A549 (cell line): ENCODE results near the gene SACM1L. TPM values are rescaled to one million over a fixed set of nuclear protein-coding genes. Genes with fewer than 3 reads are reported as not detected.

ENCODE experiments used
- ATAC-seq, 2 experiments: fragments of 200-7000 bp in 1 of 2; fragments of >200 bp in 1 of 2; cut with Nextera tagmentation in 1 of 2; cut with Tn5 transposase in 1 of 2; 3 replicates each; pipeline versions ENCODE4 v1.8.0 to v1.9.1; 2018 to 2020; ENCODE audit warnings: mild to moderate bottlenecking in 1 of 2, moderate library complexity in 1 of 2
- CTCF ChIA-PET: fragments of 300-600 bp; sonication (Branson Sonifier 250); formaldehyde crosslinking; extraction: SDS; loops from one replicate; lab custom pipeline; 2021; ENCODE audit warnings: antibody characterized with exemption, inconsistent platforms; lab: Yijun Ruan, JAX
- POLR2A ChIA-PET: fragments of 350-600 bp; formaldehyde crosslinking; extraction: SDS; loops from one replicate; lab custom pipeline; 2021; ENCODE audit warnings: antibody characterized with exemption, inconsistent platforms; lab: Yijun Ruan, JAX
- DNase-seq, 2 experiments: peaks; one replicate each; pipeline versions ENCODE4 v3.0.0 to v3.0.0-alpha.2; 2011 to 2016; ENCODE audit warnings: low read depth in 1 of 2, low spot score in 1 of 2
- FAIRE-seq: peaks from 2 replicates; lab custom pipeline; 2011; peaks lifted over from hg19 to GRCh38; lab: Jason Lieb, UNC
- H3K27ac ChIP-seq, 2 experiments: fragments of >200 bp; sonication (Bioruptor Twin); formaldehyde crosslinking; 3 replicates each; pipeline ENCODE4 v1.5.1; 2016 to 2017
- H3K4me1 ChIP-seq: fragments of >200 bp; sonication (Bioruptor Twin); formaldehyde crosslinking; 3 replicates; pipeline ENCODE4 v1.6.1; 2016
- H3K4me2 ChIP-seq: fragments of >200 bp; sonication (Bioruptor Twin); formaldehyde crosslinking; 3 replicates; pipeline ENCODE4 v1.6.1; 2016
- H3K4me3 ChIP-seq: fragments of >200 bp; sonication (Bioruptor Twin); formaldehyde crosslinking; 3 replicates; pipeline ENCODE4 v1.5.1; 2016
- H3K9me3 ChIP-seq: fragments of >200 bp; sonication (Bioruptor Twin); formaldehyde crosslinking; 3 replicates; pipeline ENCODE4 v1.6.1; 2016
- BCL3 ChIP-seq: fragments of >200 bp; sonication (Bioruptor Twin); formaldehyde crosslinking; IDR thresholded peaks from 3 replicates; pipeline ENCODE4 v1.6.1; 2016
- CBX2 ChIP-seq: fragments of 200-600 bp; sonication (generic); IDR thresholded peaks from 2 replicates; pipeline ENCODE4 v1.6.1; 2016; ENCODE audit warnings: low read depth, mild to moderate bottlenecking, borderline replicate concordance
- CHD2 ChIP-seq: fragments of 150-350 bp; IDR thresholded peaks from 2 replicates; pipeline ENCODE4 v1.6.1; 2014; ENCODE audit warnings: low read length; ENCODE audit not compliant: partially characterized antibody
- CHD4 ChIP-seq: fragments of 200-600 bp; sonication (generic); IDR thresholded peaks from 2 replicates; pipeline ENCODE4 v1.6.1; 2016; ENCODE audit warnings: antibody characterized with exemption, mild to moderate bottlenecking, borderline replicate concordance
- EP300 ChIP-seq, 2 experiments: fragments of >200 bp; sonication (Bioruptor Twin); formaldehyde crosslinking; IDR thresholded peaks; 2 replicates in 1 of 2; 3 replicates in 1 of 2; pipeline ENCODE4 v1.6.1; 2016 to 2017
- FOSL2 ChIP-seq, 2 experiments: fragments of 450-650 bp in 1 of 2; fragments of >200 bp in 1 of 2; sonication (Bioruptor Twin) in 1 of 2; formaldehyde crosslinking; IDR thresholded peaks; 2 replicates each; pipeline versions ENCODE4 v1.5.0 to v1.6.1; 2016 to 2020; ENCODE audit warnings: mild to moderate bottlenecking in 1 of 2, moderate library complexity in 1 of 2
- HES2 ChIP-seq: fragments of >200 bp; sonication (Bioruptor Twin); formaldehyde crosslinking; IDR thresholded peaks from 2 replicates; pipeline ENCODE4 v1.6.1; 2016
- HEYL ChIP-seq: fragments of 250-450 bp; sonication (Bioruptor Pico); IDR thresholded peaks from 2 replicates; pipeline ENCODE4 v1.8.0; 2021; ENCODE audit warnings: mild to moderate bottlenecking, moderate library complexity
- JUN ChIP-seq, 2 experiments: fragments of >200 bp; sonication (Bioruptor Twin); formaldehyde crosslinking; IDR thresholded peaks; 2 replicates in 1 of 2; 3 replicates in 1 of 2; pipeline ENCODE4 v1.6.1; 2016 to 2017
- JUNB ChIP-seq: fragments of >200 bp; sonication (Bioruptor Twin); formaldehyde crosslinking; IDR thresholded peaks from 2 replicates; pipeline ENCODE4 v1.6.1; 2016
- KDM1A ChIP-seq: fragments of 200-600 bp; sonication (generic); IDR thresholded peaks from 2 replicates; pipeline ENCODE4 v1.6.1; 2016; ENCODE audit warnings: low read depth, mild to moderate bottlenecking
- MAZ ChIP-seq: fragments of 150-350 bp; IDR thresholded peaks from 2 replicates; pipeline ENCODE4 v1.6.1; 2014; ENCODE audit warnings: antibody characterized with exemption, low read depth, low read length, borderline replicate concordance
- POLR2AphosphoS2 ChIP-seq: conservative IDR thresholded peaks from 2 replicates; pipeline ENCODE4 v1.6.1; 2012; ENCODE audit warnings: low read length, improper control_type of control experiment, inconsistent platforms
- RAD21 ChIP-seq, 2 experiments: fragments of >200 bp in 1 of 2; sonication (Bioruptor Twin) in 1 of 2; formaldehyde crosslinking in 1 of 2; IDR thresholded peaks in 1 of 2; conservative IDR thresholded peaks in 1 of 2; 2 replicates in 1 of 2; 3 replicates in 1 of 2; pipeline ENCODE4 v1.6.1; 2012 to 2018; ENCODE audit warnings: inconsistent platforms in 1 of 2
- RARB ChIP-seq: fragments of 250-450 bp; sonication (Bioruptor Pico); IDR thresholded peaks from 2 replicates; pipeline ENCODE4 v1.8.0; 2021; ENCODE audit warnings: mild to moderate bottlenecking, moderate library complexity
- RCOR1 ChIP-seq: fragments of 150-350 bp; IDR thresholded peaks from 2 replicates; pipeline ENCODE4 v1.6.1; 2014; ENCODE audit warnings: antibody characterized with exemption, low read length, low read depth
- SMC3 ChIP-seq: fragments of >200 bp; sonication (Bioruptor Twin); formaldehyde crosslinking; IDR thresholded peaks from 3 replicates; pipeline ENCODE4 v1.6.1; 2018; ENCODE audit warnings: inconsistent platforms
- SREBF2 ChIP-seq: fragments of 450-650 bp; IDR thresholded peaks from 2 replicates; pipeline ENCODE4 v1.6.1; 2014; ENCODE audit warnings: mild to moderate bottlenecking, moderate library complexity
- TFCP2L1 ChIP-seq: fragments of 250-450 bp; sonication (Bioruptor Pico); IDR thresholded peaks from 2 replicates; pipeline ENCODE4 v1.5.0; 2021; ENCODE audit warnings: mild to moderate bottlenecking
- TP53 ChIP-seq: fragments of 250-450 bp; sonication (Bioruptor Pico); IDR thresholded peaks from 2 replicates; pipeline ENCODE4 v1.5.0; 2021; ENCODE audit warnings: mild to moderate bottlenecking, moderate library complexity
- ZC3H11A ChIP-seq: fragments of 450-650 bp; IDR thresholded peaks from 2 replicates; pipeline ENCODE4 v1.6.1; 2014; ENCODE audit warnings: antibody characterized with exemption, mild to moderate bottlenecking
- ZSCAN20 ChIP-seq: fragments of 250-450 bp; sonication (Bioruptor Pico); IDR thresholded peaks from 2 replicates; pipeline ENCODE4 v1.8.0; 2022; ENCODE audit warnings: mild to moderate bottlenecking, moderate library complexity
- WGBS: methylation state at CpG from one replicate; pipeline ENCODE4 v1.1.6; 2017; ENCODE audit errors: missing lambda C conversion rate; 5-methylcytosine and 5-hydroxymethylcytosine counted together
- polyA plus RNA-seq, 4 experiments: library from polyadenylated mRNA; depleted of rRNA in 3 of 4; stranded (reverse); fragments of >200 nt; fragmentation: RNase III in 1 of 4; extraction: RNeasy Plus Mini Kit Qiagen cat#74134 plus additional on column Dnase treatment in 1 of 4; gene quantifications; 2 replicates in 3 of 4; 3 replicates in 1 of 4; pipeline ENCODE4 v1.2.3, GENCODE V29; 2011 to 2017
- TF ChIP-seq, protein P1 (sequence below): IDR thresholded peaks from 2 replicates; pipeline ENCODE4 v1.6.1; 2012
- TF ChIP-seq, protein P2 (sequence below): IDR thresholded peaks from 2 replicates; pipeline ENCODE4 v1.6.1; 2012
- TF ChIP-seq, protein P3 (sequence below): fragments of >200 bp; sonication (Bioruptor Twin); formaldehyde crosslinking; IDR thresholded peaks from 3 replicates; pipeline ENCODE4 v1.5.1; 2016

SACM1L gene
- polyA plus RNA-seq, 2 of the 4 experiments (the other 2 are of a cell fraction) = 21.1 to 27.8 TPM

DNA sequence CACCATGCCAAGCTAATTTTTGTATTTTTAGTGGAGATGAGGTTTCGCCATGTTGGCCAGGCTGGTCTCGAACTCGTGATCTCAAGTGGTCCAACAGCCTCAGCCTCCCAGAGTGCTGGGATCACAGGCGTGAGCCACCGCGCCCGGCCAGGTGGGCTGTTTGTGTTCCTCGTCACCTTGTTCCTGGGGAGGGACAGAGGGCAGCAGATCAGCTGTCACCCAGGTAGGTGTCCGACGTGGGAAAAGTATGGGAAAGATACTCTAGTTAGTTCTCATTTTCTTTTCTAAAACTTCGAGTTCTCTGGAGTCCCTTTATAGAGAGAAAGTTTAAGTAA lies 28.7 kb upstream of the SACM1L start:
- Histone ChIP-seq H3K4me2 (peak overlapping the region; percentile 12; the same call in 2 of the 3 replicates), H3K27ac (peak overlapping the region; percentile 38 to 56; a peak in 5 of 6 replicates), H3K4me1 (peaks cover 39% of the 10 kb centered on the region), H3K4me3 (no peak overlapping the region), H3K9me3 (0 out of 3 replicates have a peak, but pooled peaks cover 2% of the 10 kb centered on the region)
- POLR2A ChIA-PET = interaction anchor here (1.2 kb wide), 1 partner anchor 29 kb away, joined by 3 read pairs; the partner anchor contains the start of gene SACM1L
- FAIRE-seq (no peak), ATAC-seq (no peak), DNase-seq (no peak)
- TF ChIP-seq JUNB (no peak), KDM1A (no peak)
- TF ChIP-seq, protein P1, sequence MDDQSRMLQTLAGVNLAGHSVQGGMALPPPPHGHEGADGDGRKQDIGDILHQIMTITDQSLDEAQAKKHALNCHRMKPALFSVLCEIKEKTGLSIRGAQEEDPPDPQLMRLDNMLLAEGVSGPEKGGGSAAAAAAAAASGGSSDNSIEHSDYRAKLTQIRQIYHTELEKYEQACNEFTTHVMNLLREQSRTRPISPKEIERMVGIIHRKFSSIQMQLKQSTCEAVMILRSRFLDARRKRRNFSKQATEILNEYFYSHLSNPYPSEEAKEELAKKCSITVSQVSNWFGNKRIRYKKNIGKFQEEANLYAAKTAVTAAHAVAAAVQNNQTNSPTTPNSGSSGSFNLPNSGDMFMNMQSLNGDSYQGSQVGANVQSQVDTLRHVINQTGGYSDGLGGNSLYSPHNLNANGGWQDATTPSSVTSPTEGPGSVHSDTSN = no peak
- CTCF ChIA-PET = interaction anchor here (0.7 to 4.0 kb wide), 21 partner anchors 9 to 438 kb away, joined by 3 to 42 read pairs (median 4); partner anchors contain the start of gene LIMD1
- WGBS = 97% methylated on average over 11 of the region's 11 CpGs

DNA sequence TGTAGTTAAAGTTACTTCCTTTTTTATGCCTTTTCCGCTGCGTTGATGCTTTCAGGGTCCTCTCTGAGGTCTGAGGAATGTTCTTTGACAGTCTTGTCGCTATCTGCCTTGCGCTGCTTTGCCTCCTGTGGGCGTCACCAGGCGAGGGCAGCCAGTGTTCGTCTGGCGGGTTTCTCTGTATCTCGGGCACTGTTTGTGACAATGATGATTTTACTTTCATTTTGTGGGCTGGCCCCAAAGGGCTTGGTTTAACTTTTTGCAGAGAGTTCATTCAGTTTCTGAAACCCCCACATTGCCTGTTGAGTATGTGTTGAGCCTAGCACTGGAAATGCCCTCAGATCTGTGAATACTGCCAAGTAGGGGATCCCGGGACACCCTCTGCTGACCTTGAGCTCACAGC lies 24.6 kb upstream of the SACM1L start:
- Histone ChIP-seq H3K4me1 (peaks cover 43% of the 10 kb centered on the region), H3K4me2 (no peak overlapping the region; the same call in 2 of the 3 replicates), H3K9me3 (0 out of 3 replicates have a peak, but pooled peaks cover 2% of the 10 kb centered on the region), H3K4me3 (no peak overlapping the region), H3K27ac (peak overlapping the region in 1 of 2 experiments; percentile 38; a peak in 1 of 6 replicates)
- ChIA-PET POLR2A (no interaction called here), CTCF (interaction anchor here (1.2 to 4.7 kb wide), 4 partner anchors 63 to 154 kb away, joined by 4 to 28 read pairs (median 5); no protein-coding TSS in a partner anchor)
- no peak for ATAC-seq
- no peak for TF ChIP-seq TFCP2L1
- TF ChIP-seq RCOR1 = no peak
- no peak for TF ChIP-seq CHD4
- no peak for TF ChIP-seq JUN (IDR thresholded peaks at IDR 0.05)
- no peak for TF ChIP-seq TP53 (CRISPR knock-in tag)
- TF ChIP-seq CBX2 = no peak
- no peak for TF ChIP-seq EP300 (IDR thresholded peaks at IDR 0.05)
- no peak for TF ChIP-seq RARB (CRISPR knock-in tag)
- no peak for TF ChIP-seq SREBF2
- TF ChIP-seq, protein P2, sequence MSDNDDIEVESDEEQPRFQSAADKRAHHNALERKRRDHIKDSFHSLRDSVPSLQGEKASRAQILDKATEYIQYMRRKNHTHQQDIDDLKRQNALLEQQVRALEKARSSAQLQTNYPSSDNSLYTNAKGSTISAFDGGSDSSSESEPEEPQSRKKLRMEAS = no peak
- TF ChIP-seq BCL3 = no peak
- TF ChIP-seq POLR2AphosphoS2 = no peak
- TF ChIP-seq MAZ = no peak
- TF ChIP-seq ZC3H11A = no peak
- TF ChIP-seq HES2 = no peak
- TF ChIP-seq ZSCAN20 (CRISPR knock-in tag) = no peak
- TF ChIP-seq SMC3 = no peak
- no peak for TF ChIP-seq FOSL2 (IDR thresholded peaks at IDR 0.05)
- TF ChIP-seq FOSL2 (CRISPR knock-in tag; IDR thresholded peaks at IDR 0.05) = no peak
- no peak for TF ChIP-seq HEYL (CRISPR knock-in tag)
- 89% methylated on average over 9 of the region's 10 CpGs for WGBS
- FAIRE-seq = no peak
- DNase-seq = no peak

DNA sequence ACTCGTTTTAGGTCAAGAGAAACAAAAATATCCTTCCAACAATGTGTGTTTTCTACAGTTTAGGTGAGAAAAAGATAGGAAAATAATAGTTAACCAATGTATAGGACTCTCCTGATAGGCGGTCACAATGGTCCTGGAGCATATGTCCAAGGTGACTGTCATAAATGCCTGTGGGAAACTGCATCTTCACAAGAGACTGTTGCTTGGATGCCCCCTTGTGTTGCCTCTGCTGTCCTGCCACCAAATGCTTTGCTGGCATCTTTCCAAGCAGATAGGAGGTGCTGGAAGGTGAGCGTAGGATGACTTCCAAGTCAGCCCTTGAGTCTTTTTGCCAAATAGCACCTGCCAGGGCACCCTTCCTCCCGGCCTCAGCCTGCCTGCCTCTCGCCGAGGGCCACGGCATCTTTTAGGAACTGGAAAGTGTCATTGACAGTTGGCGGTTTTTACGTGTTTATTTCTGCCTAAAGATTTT lies 24.1 kb upstream of the SACM1L start:
- Histone ChIP-seq H3K27ac (peak overlapping the region in 1 of 2 experiments; percentile 38; a peak in 1 of 6 replicates), H3K4me3 (no peak overlapping the region)
- POLR2A ChIA-PET = no interaction called here
- 83% methylated on average over 9 of the region's 9 CpGs for WGBS
- FAIRE-seq (no peak), DNase-seq (peak; percentile 38 to 76)
- TF ChIP-seq, protein P3, sequence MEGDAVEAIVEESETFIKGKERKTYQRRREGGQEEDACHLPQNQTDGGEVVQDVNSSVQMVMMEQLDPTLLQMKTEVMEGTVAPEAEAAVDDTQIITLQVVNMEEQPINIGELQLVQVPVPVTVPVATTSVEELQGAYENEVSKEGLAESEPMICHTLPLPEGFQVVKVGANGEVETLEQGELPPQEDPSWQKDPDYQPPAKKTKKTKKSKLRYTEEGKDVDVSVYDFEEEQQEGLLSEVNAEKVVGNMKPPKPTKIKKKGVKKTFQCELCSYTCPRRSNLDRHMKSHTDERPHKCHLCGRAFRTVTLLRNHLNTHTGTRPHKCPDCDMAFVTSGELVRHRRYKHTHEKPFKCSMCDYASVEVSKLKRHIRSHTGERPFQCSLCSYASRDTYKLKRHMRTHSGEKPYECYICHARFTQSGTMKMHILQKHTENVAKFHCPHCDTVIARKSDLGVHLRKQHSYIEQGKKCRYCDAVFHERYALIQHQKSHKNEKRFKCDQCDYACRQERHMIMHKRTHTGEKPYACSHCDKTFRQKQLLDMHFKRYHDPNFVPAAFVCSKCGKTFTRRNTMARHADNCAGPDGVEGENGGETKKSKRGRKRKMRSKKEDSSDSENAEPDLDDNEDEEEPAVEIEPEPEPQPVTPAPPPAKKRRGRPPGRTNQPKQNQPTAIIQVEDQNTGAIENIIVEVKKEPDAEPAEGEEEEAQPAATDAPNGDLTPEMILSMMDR = peak; percentile 56
- peak; percentile 54 to 57 for TF ChIP-seq RAD21 (conservative IDR thresholded peaks at IDR 0.05 in 1 of 2, IDR thresholded peaks at IDR 0.05 in 1 of 2)
- TF ChIP-seq CHD2 = no peak
- TF ChIP-seq SMC3 = 0 out of 3 replicates have a peak, but pooled peaks have one; percentile 41
- TF ChIP-seq, all 56 proteins: peak for 3
- CTCF ChIA-PET = interaction anchor here (0.7 to 4.7 kb wide), 15 partner anchors 8 to 155 kb away, joined by 3 to 28 read pairs (median 5); partner anchors contain the start of genes LIMD1 and SACM1L
- 0 out of 3 replicates have a peak, but pooled peaks cover 2% of the 10 kb centered on the region for H3K9me3 ChIP-seq
- peaks cover 43% of the 10 kb centered on the region for H3K4me1 ChIP-seq
- peak; percentile 65 to 68; a peak in 4 of 6 replicates for ATAC-seq
- H3K4me2 ChIP-seq = no peak overlapping the region; the same call in 2 of the 3 replicates
